ENCODE results near the gene HDAC7.
A peak's percentile ranks its signal among the peaks of the same experiment; 100 is the strongest.

HDAC7 gene

GRCh38 chr12:47758584-47758833, 61.2 kb downstream of the HDAC7 start:
- H3K4me3 ChIP-seq (ENCODE audit: low read depth, low read length): peak overlapping the region; percentile 42
- TF ChIP-seq, protein P1, sequence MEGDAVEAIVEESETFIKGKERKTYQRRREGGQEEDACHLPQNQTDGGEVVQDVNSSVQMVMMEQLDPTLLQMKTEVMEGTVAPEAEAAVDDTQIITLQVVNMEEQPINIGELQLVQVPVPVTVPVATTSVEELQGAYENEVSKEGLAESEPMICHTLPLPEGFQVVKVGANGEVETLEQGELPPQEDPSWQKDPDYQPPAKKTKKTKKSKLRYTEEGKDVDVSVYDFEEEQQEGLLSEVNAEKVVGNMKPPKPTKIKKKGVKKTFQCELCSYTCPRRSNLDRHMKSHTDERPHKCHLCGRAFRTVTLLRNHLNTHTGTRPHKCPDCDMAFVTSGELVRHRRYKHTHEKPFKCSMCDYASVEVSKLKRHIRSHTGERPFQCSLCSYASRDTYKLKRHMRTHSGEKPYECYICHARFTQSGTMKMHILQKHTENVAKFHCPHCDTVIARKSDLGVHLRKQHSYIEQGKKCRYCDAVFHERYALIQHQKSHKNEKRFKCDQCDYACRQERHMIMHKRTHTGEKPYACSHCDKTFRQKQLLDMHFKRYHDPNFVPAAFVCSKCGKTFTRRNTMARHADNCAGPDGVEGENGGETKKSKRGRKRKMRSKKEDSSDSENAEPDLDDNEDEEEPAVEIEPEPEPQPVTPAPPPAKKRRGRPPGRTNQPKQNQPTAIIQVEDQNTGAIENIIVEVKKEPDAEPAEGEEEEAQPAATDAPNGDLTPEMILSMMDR (IDR thresholded peaks at IDR 0.05; ENCODE audit: borderline replicate concordance, insufficient read depth, low read depth, low read length): no peak

- no peak overlapping the region for H3K4me3 ChIP-seq (ENCODE audit: low read depth, low read length)
- TF ChIP-seq, protein P1 (IDR thresholded peaks at IDR 0.05; ENCODE audit: borderline replicate concordance, insufficient read depth, low read depth, low read length): no peak
These were observed 61.7 kb downstream of the HDAC7 start for GRCh38 chr12:47757840-47758583.

DNA sequence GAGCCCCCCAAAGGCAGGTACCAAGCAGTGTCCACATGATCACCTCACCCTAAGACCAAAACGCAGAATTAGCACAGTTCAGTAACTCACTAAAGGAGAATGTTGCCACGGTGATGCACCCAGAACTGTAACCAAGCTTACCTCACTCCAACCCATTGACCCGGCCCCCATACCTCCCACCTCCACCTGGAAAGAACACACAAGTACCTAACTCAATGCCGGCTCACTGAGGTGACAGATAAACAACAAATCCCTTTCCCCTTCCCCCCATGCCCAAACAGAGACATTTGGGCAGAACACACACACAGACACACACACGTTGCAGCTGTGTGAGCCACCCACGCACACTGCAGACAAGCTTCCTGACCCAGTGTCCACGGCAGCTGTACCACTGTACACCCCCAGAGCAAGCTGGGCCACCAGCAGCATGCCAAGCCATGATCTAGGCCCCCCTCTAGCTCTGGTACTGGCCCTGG, 62.3 kb downstream of the HDAC7 start:
- TF ChIP-seq, protein P1 (IDR thresholded peaks at IDR 0.05; ENCODE audit: borderline replicate concordance, insufficient read depth, low read depth, low read length): no peak
- no peak overlapping the region for H3K4me3 ChIP-seq (ENCODE audit: low read depth, low read length)

DNA sequence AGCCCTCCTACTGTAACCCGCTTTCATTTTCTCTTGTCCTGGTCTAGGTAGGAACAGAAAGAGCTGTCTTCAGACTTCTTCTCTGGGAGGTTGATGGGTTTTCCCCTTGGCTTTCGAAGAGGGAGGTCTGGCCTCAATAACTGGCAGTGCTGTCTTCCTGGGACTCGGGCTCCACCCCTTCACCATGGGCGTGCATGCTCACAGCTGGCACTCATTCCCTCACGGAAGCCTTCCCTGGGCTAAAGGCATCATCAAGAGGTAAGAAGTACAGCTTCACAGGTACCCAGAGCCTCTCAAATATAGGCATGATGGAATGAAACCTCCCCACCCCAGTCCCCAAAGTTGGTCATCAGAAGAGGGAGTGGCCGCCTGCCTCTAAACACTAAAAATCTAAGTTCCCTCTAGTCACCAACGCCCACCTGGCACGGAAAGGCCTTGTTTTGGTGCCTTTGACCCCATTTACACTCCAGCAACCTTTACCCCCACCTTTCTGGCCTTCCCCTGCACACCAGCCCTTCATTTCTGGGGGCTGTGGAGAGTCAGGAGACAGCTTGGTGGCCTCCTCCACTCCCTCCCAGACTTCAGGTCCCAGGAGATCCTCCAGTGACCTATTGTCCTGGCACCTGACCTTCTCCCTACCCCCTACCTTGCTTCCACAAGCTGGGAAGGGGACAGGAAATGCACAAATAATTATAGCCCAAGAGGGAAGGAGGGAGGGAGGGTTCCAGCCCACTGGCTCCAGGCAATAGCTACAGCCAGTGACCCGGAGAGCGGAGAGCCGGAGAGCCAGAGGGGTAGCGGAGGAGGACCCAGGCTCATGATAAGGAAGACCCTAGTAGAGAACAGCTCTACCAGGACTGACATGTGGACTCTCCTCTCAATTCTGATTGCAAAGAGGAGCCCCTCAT, 63.8 kb downstream of the HDAC7 start:
- H3K4me3 ChIP-seq (ENCODE audit: low read depth, low read length): peak overlapping the region; percentile 19
- TF ChIP-seq, protein P1 (IDR thresholded peaks at IDR 0.05; ENCODE audit: borderline replicate concordance, insufficient read depth, low read depth, low read length): no peak

- H3K4me3 ChIP-seq (ENCODE audit: low read depth, low read length): no peak overlapping the region
- TF ChIP-seq, protein P1 (IDR thresholded peaks at IDR 0.05; ENCODE audit: borderline replicate concordance, insufficient read depth, low read depth, low read length): no peak
These were observed 64.8 kb downstream of the HDAC7 start for GRCh38 chr12:47754881-47755280.

- TF ChIP-seq, protein P1 (IDR thresholded peaks at IDR 0.05; ENCODE audit: borderline replicate concordance, insufficient read depth, low read depth, low read length): no peak
- H3K4me3 ChIP-seq (ENCODE audit: low read depth, low read length): no peak overlapping the region
These were observed 65.6 kb downstream of the HDAC7 start for GRCh38 chr12:47754126-47754525.
